Retinal pigment epithelial cell (primary cell): ENCODE data around the gene OLFML1.
A peak's percentile ranks its signal among the peaks of the same experiment; 100 is the strongest.

Source experiments
- DNase-seq: peaks from one replicate; pipeline ENCODE4 v3.0.0-alpha.2; 2010; ENCODE audit warnings: low read depth
- H3K4me3 ChIP-seq: 2 replicates; pipeline ENCODE4 v1.5.1; 2011; ENCODE audit warnings: mild to moderate bottlenecking, low read length, control low read depth, moderate library complexity
- CTCF ChIP-seq: conservative IDR thresholded peaks from 2 replicates; pipeline ENCODE4 v1.5.1; 2011; ENCODE audit warnings: low read depth, low read length, control low read depth, inconsistent platforms

Gene OLFML1

GRCh38 chr11:7473717-7474116 lies 11.6 kb upstream of the OLFML1 start:
- no peak overlapping the region for H3K4me3 ChIP-seq
- DNase-seq: no peak
- TF ChIP-seq CTCF: no peak

- no peak for TF ChIP-seq CTCF
- peak; percentile 51 for DNase-seq
- no peak overlapping the region for H3K4me3 ChIP-seq
Observed at GRCh38 chr11:7480113-7480512, 5.2 kb upstream of the OLFML1 start.

- peak; percentile 28 for DNase-seq
- H3K4me3 ChIP-seq: no peak overlapping the region
- no peak for TF ChIP-seq CTCF
Observed at GRCh38 chr11:7484131-7484530, 1.2 kb upstream of the OLFML1 start.

GRCh38 chr11:7484645-7485044 lies 661 bp upstream of the OLFML1 start:
- peak; percentile 16 for DNase-seq
- H3K4me3 ChIP-seq: no peak overlapping the region
- no peak for TF ChIP-seq CTCF

- no peak for DNase-seq
- TF ChIP-seq CTCF: no peak
- H3K4me3 ChIP-seq: no peak overlapping the region
Observed at GRCh38 chr11:7486098-7486780, 933 bp downstream of the OLFML1 start.

GRCh38 chr11:7486781-7487140 lies 1.5 kb downstream of the OLFML1 start:
- DNase-seq: no peak
- TF ChIP-seq CTCF: no peak
- no peak overlapping the region for H3K4me3 ChIP-seq

- H3K4me3 ChIP-seq: no peak overlapping the region
- no peak for TF ChIP-seq CTCF
Observed at GRCh38 chr11:7487360-7487759, 2.1 kb downstream of the OLFML1 start.

More at GRCh38 chr11:7487360-7487759, 2.1 kb downstream of the OLFML1 start:
- DNase-seq: no peak
